HepG2 (cell line): ENCODE results near the gene ST6GALNAC2. TPM values are rescaled to one million over a fixed set of nuclear protein-coding genes. Genes with fewer than 3 reads are reported as not detected.
A peak's percentile ranks its signal among the peaks of the same experiment; 100 is the strongest.

Experiments used
- CCAR2 ChIP-seq: fragments of 200-400 bp; formaldehyde crosslinking; optimal IDR thresholded peaks from 2 replicates; pipeline ENCODE3; 2018; ENCODE audit warnings: low read depth, mild to moderate bottlenecking, low read length, moderate library complexity
- E2F5 ChIP-seq: sonication (generic); formaldehyde crosslinking; conservative IDR thresholded peaks from 2 replicates; pipeline ENCODE4 v1.4.0; 2020; ENCODE audit warnings: missing genetic modification reagents
- FOXJ3 ChIP-seq: sonication (generic); formaldehyde crosslinking; IDR thresholded peaks from 2 replicates; pipeline ENCODE4 v1.4.0; 2020; ENCODE audit warnings: missing genetic modification reagents, mild to moderate bottlenecking, borderline replicate concordance
- GATAD1 ChIP-seq: IDR thresholded peaks from 2 replicates; pipeline ENCODE4 v1.6.1; 2016; ENCODE audit warnings: missing genetic modification reagents, missing compliant biosample characterization
- KAT2B ChIP-seq: fragments of 150-350 bp; IDR thresholded peaks from 2 replicates; pipeline ENCODE4 v1.6.1; 2014; ENCODE audit warnings: low read depth, low read length, borderline replicate concordance
- MIER2 ChIP-seq: IDR thresholded peaks from 2 replicates; pipeline ENCODE4 v1.6.1; 2016; ENCODE audit warnings: missing biosample characterization, missing genetic modification reagents
- NR2C2 ChIP-seq: sonication (generic); formaldehyde crosslinking; IDR thresholded peaks from 2 replicates; pipeline ENCODE4 v1.4.0; 2020; ENCODE audit warnings: missing genetic modification reagents, mild to moderate bottlenecking, moderate library complexity, borderline replicate concordance
- PATZ1 ChIP-seq: sonication (generic); formaldehyde crosslinking; IDR thresholded peaks from 2 replicates; pipeline ENCODE4 v1.4.0; 2020; ENCODE audit warnings: missing genetic modification reagents
- RCOR2 ChIP-seq: IDR thresholded peaks from 2 replicates; pipeline ENCODE4 v1.6.1; 2016; ENCODE audit warnings: missing biosample characterization, missing genetic modification reagents
- SIN3A ChIP-seq: IDR thresholded peaks from 2 replicates; pipeline ENCODE4 v1.6.1; 2011; ENCODE audit warnings: low read depth, mild to moderate bottlenecking, control low read depth, low read length, borderline replicate concordance
- TBX2 ChIP-seq: sonication (generic); formaldehyde crosslinking; IDR thresholded peaks from 2 replicates; pipeline ENCODE4 v1.5.0; 2020; ENCODE audit warnings: missing genetic modification reagents, mild to moderate bottlenecking, borderline replicate concordance
- TEAD2 ChIP-seq: sonication (generic); formaldehyde crosslinking; IDR thresholded peaks from 2 replicates; pipeline ENCODE4 v1.9.0; 2021; ENCODE audit warnings: missing genetic modification reagents
- TMF1 ChIP-seq: sonication (generic); formaldehyde crosslinking; IDR thresholded peaks from 2 replicates; pipeline ENCODE4 v1.8.1; 2022; ENCODE audit warnings: low read depth, missing genetic modification reagents
- ZFP90 ChIP-seq: sonication (generic); formaldehyde crosslinking; IDR thresholded peaks from 2 replicates; pipeline ENCODE4 v1.8.0; 2022; ENCODE audit warnings: missing genetic modification reagents, mild to moderate bottlenecking, inconsistent platforms, borderline replicate concordance
- ZKSCAN8 ChIP-seq: IDR thresholded peaks from 2 replicates; pipeline ENCODE4 v1.6.1; 2016; ENCODE audit warnings: borderline replicate concordance, missing genetic modification reagents, missing compliant biosample characterization
- ZNF567 ChIP-seq: sonication (generic); formaldehyde crosslinking; IDR thresholded peaks from 2 replicates; pipeline ENCODE4 v1.8.1; 2023; ENCODE audit warnings: mild to moderate bottlenecking, missing genetic modification reagents, borderline replicate concordance
- ZNF616 ChIP-seq: sonication (generic); formaldehyde crosslinking; IDR thresholded peaks from 2 replicates; pipeline ENCODE4 v1.5.0; 2020; ENCODE audit warnings: low read depth, mild to moderate bottlenecking, missing genetic modification reagents
- ZNF747 ChIP-seq: sonication (generic); formaldehyde crosslinking; IDR thresholded peaks from 2 replicates; pipeline ENCODE4 v1.8.1; 2023; ENCODE audit warnings: missing genetic modification reagents, mild to moderate bottlenecking, borderline replicate concordance
- polyA plus RNA-seq, 8 experiments: library from polyadenylated mRNA; depleted of rRNA in 3 of 8; stranded (reverse) in 7 of 8; unstranded in 1 of 8; fragments of >200 nt; fragmentation: Illumina TruSeq in 4 of 8; extraction: Trizol in 4 of 8; gene quantifications; 2 replicates each; pipeline versions ENCODE4 v1.2.1 to v1.2.3, GENCODE V29; 2011 to 2016; ENCODE audit warnings: low read depth in 4 of 8, missing spikeins in 1 of 8, mixed read lengths in 1 of 8; ENCODE audit not compliant: insufficient read depth in 1 of 8
- total RNA-seq, 5 experiments: library from RNA; depleted of rRNA; stranded (reverse); fragments of >200 nt; fragmentation: Illumina TruSeq; extraction: Trizol; gene quantifications; 2 replicates each; pipeline ENCODE4 v1.2.3, GENCODE V29; 2016; ENCODE audit warnings: low read depth in 1 of 5
- TF ChIP-seq, protein P1 (sequence below): sonication (generic); formaldehyde crosslinking; conservative IDR thresholded peaks from 2 replicates; pipeline ENCODE4 v1.4.0; 2020; ENCODE audit warnings: missing genetic modification reagents
- TF ChIP-seq, protein P2 (sequence below), 2 experiments: fragments of 450-650 bp in 1 of 2; sonication (generic) in 1 of 2; formaldehyde crosslinking; IDR thresholded peaks; 2 replicates each; pipeline versions ENCODE4 v1.5.0 to v1.8.0; 2020 to 2022; ENCODE audit warnings: mild to moderate bottlenecking in 1 of 2, missing genetic modification reagents in 1 of 2
- TF ChIP-seq, protein P3 (sequence below): sonication (generic); formaldehyde crosslinking; IDR thresholded peaks from 2 replicates; pipeline ENCODE4 v1.4.0; 2020; ENCODE audit warnings: missing genetic modification reagents, borderline replicate concordance

Gene ST6GALNAC2
- total and polyA plus RNA-seq, 2 of the 13 experiments (the other 11 are each of a cell fraction or from before 2014, with no cell fraction given): 0.12 to 0.49 TPM

DNA sequence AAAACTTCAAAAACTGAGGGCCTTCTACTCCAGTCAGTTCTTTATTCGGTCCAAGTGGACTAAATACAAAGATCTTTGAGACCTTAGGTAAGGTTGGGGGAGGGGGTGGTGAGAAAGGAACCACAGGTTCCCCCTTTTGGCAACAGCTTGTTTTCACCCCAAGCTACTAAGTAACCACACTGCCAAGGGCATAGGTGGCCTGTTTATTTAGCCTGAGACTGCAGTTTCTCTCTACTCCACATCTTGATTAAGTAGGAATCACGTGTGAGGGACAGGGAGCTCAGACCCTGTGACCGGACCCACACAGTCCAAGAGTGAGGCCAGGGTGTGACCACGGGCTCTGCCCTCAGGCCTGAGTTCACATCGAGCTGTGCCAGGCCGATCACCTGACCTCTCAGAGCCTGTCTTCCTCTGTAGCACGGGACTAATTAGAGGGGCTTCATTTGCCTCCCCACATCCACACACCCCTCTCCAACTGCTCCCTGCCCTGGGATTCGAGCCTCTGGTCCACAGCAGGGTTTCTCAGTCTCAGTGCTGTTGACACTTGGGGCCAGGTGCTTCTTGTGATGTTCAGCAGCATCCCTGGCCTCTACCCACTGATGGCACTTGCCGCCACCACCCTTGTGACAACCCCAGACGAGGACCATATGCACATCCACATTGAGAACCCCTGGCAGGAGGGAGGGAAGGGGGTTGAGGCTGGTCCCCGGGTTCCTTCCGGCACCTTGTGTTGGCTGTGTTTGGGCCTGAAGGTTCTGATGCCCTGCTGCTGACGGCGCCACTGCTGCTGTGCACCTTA, 17.8 kb downstream of the ST6GALNAC2 start (continued):
- TF ChIP-seq ZNF616 (CRISPR knock-in tag) (no peak), SIN3A (no peak), ZFP90 (CRISPR knock-in tag) (no peak), ZKSCAN8 (CRISPR knock-in tag) (no peak), TEAD2 (no peak), NR2C2 (CRISPR knock-in tag) (peak; percentile 26; the same call in 1 of the 2 replicates), RCOR2 (CRISPR knock-in tag) (no peak), TBX2 (CRISPR knock-in tag) (peak; percentile 46; the same call in 1 of the 2 replicates), CCAR2 (no peak), ZNF567 (CRISPR knock-in tag) (no peak), PATZ1 (no peak), KAT2B (no peak), GATAD1 (CRISPR knock-in tag) (no peak), TMF1 (CRISPR knock-in tag) (0 out of 2 replicates have a peak, but pooled peaks have one; percentile 43), ZNF747 (CRISPR knock-in tag) (no peak), MIER2 (CRISPR knock-in tag) (no peak), E2F5 (no peak), FOXJ3 (CRISPR knock-in tag) (peak; percentile 42; the same call in 1 of the 2 replicates)
- TF ChIP-seq, protein P1, sequence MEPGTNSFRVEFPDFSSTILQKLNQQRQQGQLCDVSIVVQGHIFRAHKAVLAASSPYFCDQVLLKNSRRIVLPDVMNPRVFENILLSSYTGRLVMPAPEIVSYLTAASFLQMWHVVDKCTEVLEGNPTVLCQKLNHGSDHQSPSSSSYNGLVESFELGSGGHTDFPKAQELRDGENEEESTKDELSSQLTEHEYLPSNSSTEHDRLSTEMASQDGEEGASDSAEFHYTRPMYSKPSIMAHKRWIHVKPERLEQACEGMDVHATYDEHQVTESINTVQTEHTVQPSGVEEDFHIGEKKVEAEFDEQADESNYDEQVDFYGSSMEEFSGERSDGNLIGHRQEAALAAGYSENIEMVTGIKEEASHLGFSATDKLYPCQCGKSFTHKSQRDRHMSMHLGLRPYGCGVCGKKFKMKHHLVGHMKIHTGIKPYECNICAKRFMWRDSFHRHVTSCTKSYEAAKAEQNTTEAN: no peak
- TF ChIP-seq, protein P2, sequence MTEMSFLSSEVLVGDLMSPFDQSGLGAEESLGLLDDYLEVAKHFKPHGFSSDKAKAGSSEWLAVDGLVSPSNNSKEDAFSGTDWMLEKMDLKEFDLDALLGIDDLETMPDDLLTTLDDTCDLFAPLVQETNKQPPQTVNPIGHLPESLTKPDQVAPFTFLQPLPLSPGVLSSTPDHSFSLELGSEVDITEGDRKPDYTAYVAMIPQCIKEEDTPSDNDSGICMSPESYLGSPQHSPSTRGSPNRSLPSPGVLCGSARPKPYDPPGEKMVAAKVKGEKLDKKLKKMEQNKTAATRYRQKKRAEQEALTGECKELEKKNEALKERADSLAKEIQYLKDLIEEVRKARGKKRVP (CRISPR knock-in tag; IDR thresholded peaks at IDR 0.05): no peak
- TF ChIP-seq, protein P3, sequence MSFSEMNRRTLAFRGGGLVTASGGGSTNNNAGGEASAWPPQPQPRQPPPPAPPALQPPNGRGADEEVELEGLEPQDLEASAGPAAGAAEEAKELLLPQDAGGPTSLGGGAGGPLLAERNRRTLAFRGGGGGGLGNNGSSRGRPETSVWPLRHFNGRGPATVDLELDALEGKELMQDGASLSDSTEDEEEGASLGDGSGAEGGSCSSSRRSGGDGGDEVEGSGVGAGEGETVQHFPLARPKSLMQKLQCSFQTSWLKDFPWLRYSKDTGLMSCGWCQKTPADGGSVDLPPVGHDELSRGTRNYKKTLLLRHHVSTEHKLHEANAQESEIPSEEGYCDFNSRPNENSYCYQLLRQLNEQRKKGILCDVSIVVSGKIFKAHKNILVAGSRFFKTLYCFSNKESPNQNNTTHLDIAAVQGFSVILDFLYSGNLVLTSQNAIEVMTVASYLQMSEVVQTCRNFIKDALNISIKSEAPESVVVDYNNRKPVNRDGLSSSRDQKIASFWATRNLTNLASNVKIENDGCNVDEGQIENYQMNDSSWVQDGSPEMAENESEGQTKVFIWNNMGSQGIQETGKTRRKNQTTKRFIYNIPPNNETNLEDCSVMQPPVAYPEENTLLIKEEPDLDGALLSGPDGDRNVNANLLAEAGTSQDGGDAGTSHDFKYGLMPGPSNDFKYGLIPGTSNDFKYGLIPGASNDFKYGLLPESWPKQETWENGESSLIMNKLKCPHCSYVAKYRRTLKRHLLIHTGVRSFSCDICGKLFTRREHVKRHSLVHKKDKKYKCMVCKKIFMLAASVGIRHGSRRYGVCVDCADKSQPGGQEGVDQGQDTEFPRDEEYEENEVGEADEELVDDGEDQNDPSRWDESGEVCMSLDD (CRISPR knock-in tag): no peak
